Brain pericyte (primary cell): ENCODE data around the gene DDB1.
"Not testable (repeated sequence)": the region's sequence is repeated elsewhere in the genome, so short reads cannot be mapped to it uniquely, and the experiment has no call there.

Experiments used
- DNase-seq: peaks from one replicate; pipeline ENCODE4 v3.0.0-alpha.2; 2012; ENCODE audit warnings: low read depth, low spot score

Gene DDB1

GRCh38 chr11:61270354-61271076 lies 62.4 kb downstream of the DDB1 start:
- DNase-seq: no peak

GRCh38 chr11:61268588-61269250 lies 64.2 kb downstream of the DDB1 start:
- DNase-seq: no peak

DNA sequence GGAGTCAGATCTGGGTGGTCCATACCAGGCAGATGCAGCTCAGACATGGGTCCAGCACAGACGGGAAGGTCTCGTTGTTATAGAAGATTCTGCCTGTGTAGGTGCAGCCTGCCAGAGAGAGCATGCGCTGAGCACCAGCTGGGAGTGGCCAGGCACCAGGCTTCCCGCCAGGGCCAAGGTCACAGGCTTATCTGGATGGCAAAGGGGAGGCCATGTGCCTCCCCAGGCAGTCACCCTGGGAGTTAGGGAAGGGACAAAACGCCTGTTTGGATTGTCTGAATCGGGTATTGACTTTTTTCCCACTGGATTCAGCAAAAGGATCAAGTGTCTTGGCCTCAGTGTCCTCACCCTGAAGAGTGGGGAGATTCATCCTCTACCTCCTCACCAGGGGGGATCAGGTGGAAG lies 65.5 kb downstream of the DDB1 start:
- no peak for DNase-seq

DNA sequence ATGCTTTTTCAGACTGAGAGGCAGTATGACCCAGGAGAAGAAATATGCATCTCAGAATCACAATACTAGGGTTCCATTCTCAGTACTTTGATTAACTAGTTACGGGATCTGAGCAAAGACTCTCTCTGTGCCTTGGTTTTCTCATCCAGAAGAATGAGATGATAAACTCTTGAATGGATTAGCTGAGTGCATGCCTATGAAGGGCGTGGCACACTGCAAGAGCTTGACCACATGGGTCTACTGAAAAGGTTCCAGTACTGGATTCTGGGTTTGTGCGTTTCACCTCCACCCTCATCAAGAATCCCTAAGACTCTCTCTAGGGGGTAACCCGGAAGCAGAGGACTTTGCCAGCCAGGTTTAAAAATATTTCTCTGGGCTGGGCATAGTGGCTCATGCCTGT lies 66.3 kb downstream of the DDB1 start:
- DNase-seq: no peak

GRCh38 chr11:61265357-61265756 lies 67.5 kb downstream of the DDB1 start:
- no peak for DNase-seq

DNA sequence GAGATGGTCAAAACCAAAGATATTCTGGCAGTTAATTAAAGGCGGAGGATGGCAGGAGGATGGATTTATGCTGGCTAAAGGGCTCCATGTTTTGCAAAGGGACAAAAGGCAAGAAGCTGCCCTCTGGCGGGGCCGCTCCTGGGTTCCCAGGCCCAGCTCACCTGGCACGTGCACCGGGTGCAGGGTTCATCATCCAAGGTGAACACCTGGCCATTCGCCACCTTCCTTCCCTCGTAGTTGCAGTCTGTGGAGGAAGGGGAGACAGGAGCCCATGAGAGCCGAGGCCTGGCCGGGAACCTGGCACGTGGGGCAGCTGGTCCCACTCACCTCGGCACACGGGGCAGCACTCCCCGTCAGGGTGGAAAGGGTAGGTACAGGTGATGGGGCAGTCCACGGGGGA lies 68.1 kb downstream of the DDB1 start:
- no peak for DNase-seq

DNA sequence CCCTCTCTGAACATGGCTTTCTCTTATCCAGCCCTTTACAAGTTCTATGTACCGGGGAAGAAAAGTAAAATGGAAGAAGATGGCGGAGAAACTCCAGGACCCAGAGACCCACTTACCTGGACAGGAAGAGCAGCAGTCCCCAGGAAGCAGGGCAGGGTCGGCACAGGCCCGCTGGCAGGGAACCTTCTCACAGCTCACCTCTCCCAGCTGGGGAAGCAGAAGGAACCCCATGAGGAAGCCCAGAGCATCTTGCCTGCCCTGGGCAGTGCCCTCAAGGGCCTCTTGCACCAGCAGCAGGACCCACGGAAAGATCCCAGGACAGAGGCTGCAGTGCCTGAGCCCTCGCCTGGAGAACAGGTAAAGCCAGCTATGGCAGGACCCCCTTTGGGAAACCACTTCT lies 68.5 kb downstream of the DDB1 start:
- DNase-seq: no peak

DNA sequence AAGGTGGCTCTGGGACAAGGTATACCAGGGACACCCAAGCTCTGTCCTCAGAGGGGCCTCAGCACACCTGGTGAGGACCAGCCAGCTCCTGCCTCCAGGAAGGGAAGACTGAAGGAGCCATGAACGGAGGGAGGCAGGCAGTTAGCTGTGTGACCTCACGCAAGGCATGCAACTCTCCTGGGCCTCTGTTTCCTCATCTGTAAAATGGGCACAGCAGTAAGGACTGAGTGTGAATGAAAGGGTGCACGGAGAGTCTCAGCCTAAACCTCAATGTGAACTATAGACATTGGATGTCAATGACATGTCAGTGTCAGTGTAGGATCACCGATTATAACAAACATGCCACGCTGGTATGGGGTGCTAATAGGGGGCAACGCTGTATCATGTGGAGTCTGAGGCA lies 73.5 kb downstream of the DDB1 start:
- no peak for DNase-seq

DNA sequence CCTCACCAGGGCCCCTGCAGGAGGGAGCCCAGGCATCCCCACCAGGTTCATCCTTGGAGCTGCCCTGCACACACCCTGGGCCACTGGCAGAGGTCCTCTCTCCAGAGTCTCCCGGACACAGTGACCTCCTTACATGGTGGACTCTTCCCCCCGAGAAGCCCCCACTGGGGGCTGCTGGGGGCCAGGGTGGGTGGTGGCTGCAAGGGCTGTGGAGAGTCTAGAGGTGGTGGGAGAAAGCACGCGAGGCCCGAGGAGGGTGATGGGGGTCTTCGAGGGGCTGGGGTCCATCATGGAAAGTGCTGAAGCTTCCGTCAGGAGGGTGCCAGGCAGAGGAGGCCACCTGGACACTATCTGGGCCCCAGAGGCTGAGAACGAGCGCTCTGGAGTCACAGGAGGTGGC lies 74.4 kb downstream of the DDB1 start:
- no peak for DNase-seq

DNA sequence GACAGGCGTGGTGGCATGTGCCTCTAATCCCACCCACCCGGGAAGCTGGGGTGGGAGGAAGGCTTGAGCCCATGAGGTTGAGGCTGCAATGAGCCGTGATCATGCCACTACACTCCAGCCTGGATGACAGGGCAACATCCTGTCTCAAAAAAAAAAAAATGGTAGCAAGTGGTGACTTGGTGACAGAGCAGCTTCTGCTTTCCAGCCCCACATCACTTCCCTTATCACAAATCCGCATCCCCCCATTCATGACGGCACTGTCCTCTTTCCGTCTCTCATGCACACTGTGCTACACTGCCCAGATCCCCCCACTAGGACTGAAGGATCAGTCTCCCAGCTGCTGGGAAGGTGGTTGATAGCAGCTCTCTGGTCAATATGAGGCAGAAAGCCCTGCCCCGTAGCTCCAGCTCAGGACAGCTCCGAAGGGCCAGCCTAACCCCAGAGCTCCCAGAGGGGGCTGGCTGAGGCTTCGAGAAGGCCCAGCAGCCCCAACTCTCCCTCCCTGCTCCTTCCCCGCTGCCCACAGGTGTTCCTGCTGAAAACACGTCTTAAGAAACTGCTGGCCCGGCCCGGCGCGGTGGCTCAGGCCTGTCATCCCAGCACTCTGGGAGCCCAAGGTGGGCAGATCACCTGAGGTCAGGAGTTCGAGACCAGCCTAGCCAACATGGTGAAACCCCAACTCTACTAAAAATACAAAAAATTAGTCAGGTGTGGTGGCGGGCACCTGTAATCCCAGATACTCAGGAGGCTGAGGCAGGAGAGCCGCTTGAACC lies 76.0 kb downstream of the DDB1 start:
- no peak for DNase-seq

DNA sequence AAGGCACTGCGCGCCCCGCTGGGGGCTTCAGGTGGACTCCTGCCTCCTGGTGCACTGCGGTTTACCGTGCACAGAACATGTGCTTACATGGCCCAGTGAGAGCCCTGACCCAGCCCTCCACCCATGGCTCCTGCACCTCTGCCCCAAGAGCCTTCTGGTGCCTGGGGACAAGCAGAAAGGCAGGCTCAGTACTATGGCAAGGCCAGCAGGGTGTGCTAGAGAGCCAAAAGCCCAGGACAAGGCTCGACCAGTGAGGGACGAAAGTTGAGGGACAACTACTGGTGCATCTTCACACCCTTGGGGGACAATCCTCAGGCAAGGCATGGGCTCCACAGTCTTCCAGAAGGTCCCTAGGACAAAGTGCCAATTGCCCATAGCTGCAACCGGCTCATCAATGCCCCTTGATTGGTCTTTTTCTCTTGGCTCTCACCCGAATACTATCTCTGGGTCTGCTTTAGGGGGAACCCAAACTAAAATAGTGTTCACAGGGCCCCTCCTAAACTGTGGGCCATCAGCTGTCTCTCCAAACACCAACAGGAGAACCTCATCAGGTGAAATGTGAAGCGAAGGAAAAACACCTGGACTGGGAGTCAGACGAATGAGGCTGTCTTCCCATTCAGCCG lies 78.4 kb downstream of the DDB1 start:
- DNase-seq: no peak

- not testable (repeated sequence) for DNase-seq
These were observed 80.6 kb downstream of the DDB1 start for GRCh38 chr11:61252332-61252731.

GRCh38 chr11:61250796-61251765 lies 81.8 kb downstream of the DDB1 start:
- not testable (repeated sequence) for DNase-seq
